Lower leg skin (tissue), 4 donors: ENCODE measurements around the gene NUBP1. TPM values are rescaled to one million over a fixed set of nuclear protein-coding genes. Genes with fewer than 3 reads are reported as not detected.

Source experiments
- DNase-seq, 2 donors: peaks; one replicate each; pipeline ENCODE4 v3.0.0-alpha.2; 2019; ENCODE audit warnings: low spot score in 2 of 2
- H3K4me3 ChIP-seq: fragments of 200-600 bp; sonication (generic); 2 replicates; pipeline ENCODE4 v1.5.1; 2017; ENCODE audit warnings: mild to moderate bottlenecking, low read depth; ENCODE audit not compliant: poor library complexity, severe bottlenecking
- CTCF ChIP-seq, 3 donors: fragments of 450-650 bp; IDR thresholded peaks; one replicate each; pipeline ENCODE4 v1.5.1; 2016; ENCODE audit warnings: antibody characterized with exemption in 3 of 3, mild to moderate bottlenecking in 3 of 3, moderate library complexity in 2 of 3
- POLR2A ChIP-seq, 2 donors: fragments of 450-650 bp; IDR thresholded peaks; one replicate each; pipeline ENCODE4 v1.6.1; 2016 to 2017; ENCODE audit warnings: antibody characterized with exemption in 2 of 2, mild to moderate bottlenecking in 1 of 2, moderate library complexity in 1 of 2
- WGBS, 2 donors: methylation state at CpG; one replicate each; pipeline ENCODE4 v1.1.5; 2018; 5-methylcytosine and 5-hydroxymethylcytosine counted together
- intact Hi-C: fragments of 100-400 bp; cut with DNase I; formaldehyde crosslinking; loops from one replicate; pipeline ENCODE4 v1.15.0; 2023; ENCODE audit warnings: low total_unique reads
- total RNA-seq, 4 donors: library from RNA; depleted of rRNA; stranded (reverse); fragments of >200 nt; gene quantifications; one replicate each; pipeline ENCODE4 v1.1.0, GENCODE V29; 2016

NUBP1 gene
- total RNA-seq, 4 donors from 2014 or later: 16.3 to 26.7 (median 25.1) TPM

GRCh38 chr16:10753670-10754069, 10.0 kb downstream of the NUBP1 start:
- TF ChIP-seq CTCF (IDR thresholded peaks at IDR 0.05) (no peak), POLR2A (IDR thresholded peaks at IDR 0.05) (no peak)
- DNase-seq: no peak
- intact Hi-C loops: no loop called here
- H3K4me3 ChIP-seq: no peak overlapping the region
- WGBS, 2 donors: 95 to 97% methylated on average over 7 of the region's 7 CpGs

DNA sequence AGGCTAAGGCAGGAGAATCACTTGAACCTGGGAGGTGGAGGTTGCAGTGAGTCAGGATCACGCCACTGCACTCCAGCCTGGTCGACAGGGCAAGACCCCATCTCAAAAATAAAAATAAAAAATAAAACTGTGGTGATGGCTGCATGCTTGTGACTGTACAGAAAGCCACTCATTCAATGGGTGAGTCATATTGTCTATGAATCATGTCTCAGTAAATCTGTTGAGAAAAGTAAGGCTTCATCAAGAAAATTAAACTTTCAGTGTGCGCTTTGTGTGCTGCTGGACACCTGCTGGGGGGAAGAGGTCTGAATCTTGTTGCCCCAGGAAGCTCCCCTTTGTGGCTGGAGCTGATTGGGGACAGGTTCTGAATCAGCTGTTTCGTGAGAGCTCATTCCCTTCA, 11.3 kb downstream of the NUBP1 start:
- WGBS, 2 donors: 89 to 96% methylated on average over 4 of the region's 4 CpGs
- TF ChIP-seq CTCF (IDR thresholded peaks at IDR 0.05) (no peak), POLR2A (IDR thresholded peaks at IDR 0.05) (no peak)
- H3K4me3 ChIP-seq: no peak overlapping the region
- intact Hi-C loops: no loop called here
- DNase-seq: no peak

DNA sequence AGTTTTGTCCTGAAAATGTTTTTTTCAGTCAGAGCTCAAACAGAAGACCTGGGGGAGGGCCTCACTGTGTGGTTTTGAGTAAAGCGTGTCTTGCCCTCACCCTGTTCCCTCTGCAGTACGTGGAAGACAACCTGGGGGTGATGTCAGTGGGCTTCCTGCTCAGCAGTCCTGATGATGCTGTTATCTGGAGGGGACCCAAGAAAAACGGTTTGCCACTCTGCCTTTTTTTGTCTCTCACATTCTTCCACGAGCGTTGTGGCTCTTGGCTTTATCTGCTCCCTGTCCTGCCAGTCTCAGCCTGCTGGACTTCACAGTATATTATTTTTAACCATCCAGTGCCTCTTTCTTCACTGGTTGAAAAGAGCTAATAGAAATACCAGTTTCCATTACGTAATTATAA, 12.9 kb downstream of the NUBP1 start:
- no peak for DNase-seq
- WGBS, 2 donors: 75 to 76% methylated on average over 6 of the region's 6 CpGs
- intact Hi-C loops: no loop called here
- TF ChIP-seq POLR2A (IDR thresholded peaks at IDR 0.05): no peak
- no peak for TF ChIP-seq CTCF (IDR thresholded peaks at IDR 0.05)
- H3K4me3 ChIP-seq: no peak overlapping the region

- TF ChIP-seq POLR2A (IDR thresholded peaks at IDR 0.05): no peak
- TF ChIP-seq CTCF (IDR thresholded peaks at IDR 0.05): no peak
- intact Hi-C loops: no loop called here
- no peak for DNase-seq
- WGBS, 2 donors: 86 to 89% methylated on average over 3 of the region's 3 CpGs
- H3K4me3 ChIP-seq: no peak overlapping the region
Observed at GRCh38 chr16:10760858-10761257, 17.2 kb downstream of the NUBP1 start.

GRCh38 chr16:10761373-10761772, 17.7 kb downstream of the NUBP1 start:
- no peak for DNase-seq
- H3K4me3 ChIP-seq: no peak overlapping the region
- TF ChIP-seq POLR2A (IDR thresholded peaks at IDR 0.05): no peak
- TF ChIP-seq CTCF (IDR thresholded peaks at IDR 0.05): no peak
- intact Hi-C loops: no loop called here
- WGBS, 2 donors: 91% methylated on average over 8 of the region's 8 CpGs

DNA sequence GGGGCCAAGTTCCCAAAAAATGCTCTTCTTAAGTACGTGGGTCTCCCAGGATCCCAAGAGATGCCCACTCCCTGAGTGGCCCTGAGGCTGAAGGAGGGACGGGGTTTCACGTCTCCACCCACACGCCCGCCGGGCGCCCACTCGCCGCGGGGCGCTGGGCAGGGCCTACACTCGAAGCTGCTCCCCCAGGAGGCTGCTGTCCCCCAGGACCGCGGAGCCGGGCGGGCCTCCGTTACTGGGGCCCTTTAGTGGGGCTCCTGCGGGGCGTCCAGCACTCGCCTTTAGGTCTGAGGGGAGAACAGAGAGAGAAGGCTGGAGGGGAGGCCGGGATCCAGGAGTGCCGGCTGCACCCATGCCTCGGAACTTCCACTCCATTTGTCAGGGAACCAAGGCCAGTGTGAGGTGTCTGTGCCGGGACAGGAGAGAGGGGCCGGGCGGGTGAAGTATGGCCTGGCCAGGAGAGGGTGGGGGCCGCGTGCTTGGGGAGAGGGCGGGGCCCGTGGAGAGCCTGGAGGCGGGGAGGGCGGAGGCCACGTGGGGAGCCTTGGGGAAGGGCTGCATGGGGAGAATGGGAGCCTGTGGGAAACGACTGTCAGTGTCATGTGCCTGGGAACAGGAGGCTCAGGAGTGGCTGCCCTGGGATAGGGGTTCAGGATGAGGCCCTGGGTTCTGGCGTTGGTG, 18.8 kb downstream of the NUBP1 start:
- DNase-seq: no peak
- 87 to 88% methylated on average over 31 to 35 of the region's 35 CpGs for WGBS, 2 donors
- TF ChIP-seq CTCF (IDR thresholded peaks at IDR 0.05): no peak
- no peak for TF ChIP-seq POLR2A (IDR thresholded peaks at IDR 0.05)
- no peak overlapping the region for H3K4me3 ChIP-seq
- intact Hi-C loops: no loop called here
